ENCODE measurements around the gene NDUFV2. TPM values are rescaled to one million over a fixed set of nuclear protein-coding genes. Genes with fewer than 3 reads are reported as not detected.
"Not testable (repeated sequence)": the region's sequence is repeated elsewhere in the genome, so short reads cannot be mapped to it uniquely, and the experiment has no call there.

Gene NDUFV2
- total RNA-seq, 1 donor from 2014 or later = 132 TPM

- no peak for DNase-seq (ENCODE audit: low read depth, low spot score)
Observed at GRCh38 chr18:9150121-9150520, 47.6 kb downstream of the NDUFV2 start.

GRCh38 chr18:9153256-9153655 lies 50.8 kb downstream of the NDUFV2 start:
- DNase-seq (ENCODE audit: low read depth, low spot score) = no peak

- DNase-seq (ENCODE audit: low read depth, low spot score) = no peak
Observed at GRCh38 chr18:9156604-9157249, 54.2 kb downstream of the NDUFV2 start.

DNA sequence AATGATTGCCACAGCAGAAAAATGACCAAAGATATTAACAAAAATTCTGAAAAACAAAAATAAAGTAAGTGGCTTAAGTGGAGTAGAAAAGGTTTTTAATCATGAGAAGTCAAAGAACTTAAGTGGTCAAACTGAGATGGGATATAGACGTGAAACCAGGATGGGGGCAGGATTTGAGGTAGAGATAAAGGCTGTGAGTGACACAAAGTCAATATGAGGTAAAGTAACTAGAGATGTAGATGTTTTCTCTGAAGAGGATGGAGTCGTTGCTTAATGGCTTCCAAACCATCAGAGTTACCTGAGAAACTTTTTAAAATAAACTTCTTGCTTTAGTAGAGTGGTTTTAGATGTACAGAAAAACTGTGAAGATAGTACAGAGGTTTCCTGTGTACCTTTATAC lies 55.3 kb downstream of the NDUFV2 start:
- DNase-seq (ENCODE audit: low read depth, low spot score) = no peak

DNA sequence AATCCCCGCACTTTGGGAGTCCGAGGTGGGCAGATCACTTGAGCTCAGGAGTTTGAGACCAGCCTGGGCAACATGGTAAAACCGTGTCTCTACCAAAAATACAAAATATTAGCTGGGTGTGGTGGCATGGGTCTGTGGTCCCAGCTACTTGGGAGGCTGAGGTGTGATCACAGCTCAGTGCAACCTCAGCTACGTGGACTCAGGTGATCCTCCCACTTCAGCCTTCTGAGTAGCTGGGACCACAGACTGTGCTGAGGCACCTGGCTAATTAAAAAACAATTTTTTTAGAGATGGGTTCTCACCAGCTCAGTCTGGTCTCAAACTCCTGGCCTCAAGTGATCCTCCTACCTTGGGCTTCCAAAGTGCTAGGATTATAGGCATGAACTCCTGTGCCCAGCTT lies 57.5 kb downstream of the NDUFV2 start:
- no peak for DNase-seq (ENCODE audit: low read depth, low spot score)

DNA sequence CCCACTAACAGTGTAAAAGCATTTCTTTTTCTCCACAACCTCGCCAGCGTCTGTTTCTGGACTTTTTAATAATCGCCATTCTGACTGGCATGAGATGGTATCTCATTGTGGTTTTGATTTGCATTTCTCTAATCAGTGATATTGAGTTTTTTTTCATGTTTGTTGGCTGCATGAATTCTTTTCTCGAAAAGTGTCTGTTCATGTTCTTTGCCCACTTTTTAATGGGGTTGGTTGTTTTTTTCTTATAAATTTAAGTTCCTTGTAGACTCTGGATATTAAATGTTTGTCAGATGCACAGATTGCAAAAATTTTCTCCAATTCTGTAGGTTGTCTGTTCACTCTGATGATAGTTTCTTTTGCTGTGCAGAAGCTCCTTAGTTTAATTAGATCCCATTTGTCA lies 60.2 kb downstream of the NDUFV2 start:
- DNase-seq (ENCODE audit: low read depth, low spot score) = not testable (repeated sequence)

GRCh38 chr18:9164149-9164548 lies 61.6 kb downstream of the NDUFV2 start:
- DNase-seq (ENCODE audit: low read depth, low spot score) = not testable (repeated sequence)

DNA sequence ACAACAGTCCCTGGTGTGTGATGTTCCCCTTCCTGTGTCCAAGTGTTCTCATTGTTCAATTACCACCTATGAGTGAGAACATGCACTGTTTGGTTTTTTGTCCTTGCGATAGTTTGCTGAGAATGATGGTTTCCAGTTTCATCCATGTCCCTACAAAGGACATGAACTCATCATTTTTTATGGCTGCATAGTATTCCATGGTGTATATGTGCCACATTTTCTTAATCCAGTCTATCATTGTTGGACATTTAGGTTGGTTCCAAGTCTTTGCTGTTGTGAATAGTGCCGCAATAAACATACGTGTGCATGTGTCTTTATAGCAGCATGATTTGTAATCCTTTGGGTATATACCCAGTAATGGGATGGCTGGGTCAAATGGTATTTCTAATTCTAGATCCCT lies 63.4 kb downstream of the NDUFV2 start:
- not testable (repeated sequence) for DNase-seq (ENCODE audit: low read depth, low spot score)

DNA sequence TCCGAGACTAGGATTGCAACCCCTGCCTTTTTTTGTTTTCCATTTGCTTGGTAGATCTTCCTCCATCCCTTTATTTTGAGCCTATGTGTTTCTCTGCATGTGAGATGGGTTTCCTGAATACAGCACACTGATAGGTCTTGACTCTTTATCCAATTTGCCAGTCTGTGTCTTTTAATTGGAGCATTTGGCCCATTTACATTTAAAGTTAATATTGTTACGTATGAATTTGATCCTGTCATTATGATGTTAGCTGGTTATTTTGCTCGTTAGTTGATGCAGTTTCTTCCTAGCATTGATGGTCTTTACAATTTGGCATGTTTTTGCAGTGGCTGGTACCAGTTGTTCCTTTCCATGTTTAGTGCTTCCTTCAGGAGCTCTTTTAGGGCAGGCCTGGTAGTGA lies 67.0 kb downstream of the NDUFV2 start:
- not testable (repeated sequence) for DNase-seq (ENCODE audit: low read depth, low spot score)

DNA sequence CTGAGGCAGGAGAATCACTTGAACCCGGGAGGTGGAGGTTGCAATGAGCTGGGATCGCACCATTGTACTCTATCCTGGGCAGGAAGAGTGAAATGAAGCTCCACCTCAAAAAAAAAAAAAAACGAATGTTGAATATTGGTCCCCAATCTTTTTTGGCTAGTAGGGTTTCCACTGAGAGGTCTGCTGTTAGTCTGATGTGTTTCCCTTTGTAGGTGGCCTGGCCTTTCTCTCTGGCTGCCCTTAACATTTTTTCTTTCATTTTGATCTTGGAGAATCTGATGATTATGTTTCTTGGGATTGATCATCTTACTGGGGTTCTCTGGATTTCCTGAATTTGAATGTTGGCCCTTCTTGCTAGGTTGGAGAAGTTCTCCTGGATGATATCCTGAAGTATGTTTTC lies 69.4 kb downstream of the NDUFV2 start:
- DNase-seq (ENCODE audit: low read depth, low spot score) = not testable (repeated sequence)

DNA sequence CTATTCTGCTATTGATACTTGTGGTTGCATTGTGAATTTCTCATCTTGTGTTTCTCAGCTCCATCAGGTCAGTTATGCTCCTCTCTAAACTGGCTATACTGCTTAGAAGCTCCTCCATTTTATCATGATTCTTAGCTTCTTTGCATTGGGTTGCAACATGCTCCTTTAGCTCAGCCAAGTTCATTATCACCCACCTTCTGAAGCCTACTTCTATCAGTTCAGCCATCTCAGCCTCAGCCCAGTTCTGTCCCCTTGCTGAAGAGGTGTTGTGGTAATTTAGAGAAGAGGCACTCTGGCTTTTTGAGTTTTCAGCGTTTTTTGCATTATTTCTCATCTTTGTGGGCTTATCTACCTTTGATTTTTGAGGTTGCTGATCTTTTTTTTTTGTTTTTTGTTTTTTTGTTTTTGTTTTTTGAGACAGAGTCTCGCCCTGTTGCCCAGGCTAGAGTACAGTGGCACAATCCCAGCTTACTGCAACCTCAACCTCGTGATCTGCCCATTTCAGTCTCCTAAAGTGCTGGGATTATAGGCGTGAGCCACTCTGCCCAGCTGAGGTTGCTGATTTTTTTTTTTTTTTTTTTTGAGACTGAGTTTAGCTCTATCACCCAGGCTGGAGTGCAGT lies 70.1 kb downstream of the NDUFV2 start:
- DNase-seq (ENCODE audit: low read depth, low spot score) = no peak

GRCh38 chr18:9173770-9174233 lies 71.3 kb downstream of the NDUFV2 start:
- no peak for DNase-seq (ENCODE audit: low read depth, low spot score)

GRCh38 chr18:9174302-9174701 lies 71.8 kb downstream of the NDUFV2 start:
- DNase-seq (ENCODE audit: low read depth, low spot score) = no peak

- DNase-seq (ENCODE audit: low read depth, low spot score) = no peak
Observed at GRCh38 chr18:9175115-9175514, 72.6 kb downstream of the NDUFV2 start.

- no peak for DNase-seq (ENCODE audit: low read depth, low spot score)
Observed at GRCh38 chr18:9177031-9177430, 74.5 kb downstream of the NDUFV2 start.

DNA sequence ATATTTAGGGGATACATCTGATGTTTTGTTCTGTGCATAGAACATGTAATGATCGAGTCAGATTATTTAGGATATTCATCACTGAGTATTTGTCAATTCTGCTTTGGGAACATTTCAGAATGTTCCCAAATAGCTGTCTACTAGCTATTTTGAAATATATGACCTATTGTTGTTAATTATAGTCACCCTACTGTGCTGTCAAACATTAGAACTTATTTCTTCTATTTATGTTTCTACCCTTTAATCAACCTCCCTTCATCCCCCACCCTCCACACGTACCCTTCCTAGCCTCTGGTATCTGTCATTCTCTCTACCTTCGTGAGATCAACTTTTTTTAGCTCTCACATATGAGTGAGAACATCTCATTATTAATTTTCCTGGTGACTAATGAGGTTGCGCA lies 75.0 kb downstream of the NDUFV2 start:
- no peak for DNase-seq (ENCODE audit: low read depth, low spot score)

- no peak for DNase-seq (ENCODE audit: low read depth, low spot score)
Observed at GRCh38 chr18:9178557-9178956, 76.1 kb downstream of the NDUFV2 start.

DNA sequence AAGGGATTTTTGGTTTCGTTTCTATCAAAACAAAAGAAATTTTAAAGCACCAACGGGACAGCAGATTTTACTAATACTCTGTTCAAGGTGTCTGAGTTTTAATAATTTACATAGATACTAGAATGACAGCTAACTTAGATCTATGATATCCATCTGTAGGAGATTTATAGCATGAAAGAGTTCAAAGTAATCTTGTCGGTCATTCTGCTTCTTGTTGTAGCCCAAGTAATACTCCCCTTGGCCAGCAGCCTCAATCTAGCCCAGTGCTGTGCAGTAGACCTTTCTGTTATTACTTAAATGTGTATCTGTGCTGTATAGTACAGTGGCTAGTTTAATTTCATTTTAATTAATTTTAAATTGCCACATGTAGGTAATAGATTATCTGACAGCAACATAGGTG lies 78.8 kb downstream of the NDUFV2 start:
- no peak for DNase-seq (ENCODE audit: low read depth, low spot score)

DNA sequence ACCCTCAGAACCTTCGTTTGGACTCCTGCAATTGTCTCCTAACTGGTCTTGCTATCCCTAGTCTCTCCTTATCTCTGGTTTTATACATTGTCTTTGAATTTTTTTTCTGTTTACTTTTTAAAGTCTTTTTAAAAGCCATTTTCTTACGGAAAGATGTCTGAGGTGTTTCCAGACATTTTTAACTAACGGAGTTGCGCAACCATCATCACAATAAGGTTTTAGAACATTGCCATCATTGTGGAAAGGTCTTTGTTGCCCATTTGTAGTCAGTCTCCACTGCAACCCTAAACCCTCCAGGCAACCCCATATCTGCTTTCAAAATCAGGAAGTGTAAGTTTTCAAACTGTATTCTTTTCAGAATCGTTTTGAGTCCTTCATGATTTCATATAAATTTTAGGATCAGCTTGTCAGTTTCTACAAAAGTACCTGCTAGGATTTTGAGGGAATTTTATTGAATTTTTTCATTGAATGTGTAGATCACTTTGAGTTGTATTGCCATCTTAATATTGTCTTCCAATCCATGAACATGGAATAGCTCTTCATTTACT lies 80.4 kb downstream of the NDUFV2 start:
- DNase-seq (ENCODE audit: low read depth, low spot score) = no peak
